ENCODE results near the gene SUGP1. TPM values are rescaled to one million over a fixed set of nuclear protein-coding genes. Genes with fewer than 3 reads are reported as not detected.

Gene SUGP1
- polyA plus RNA-seq, 1 of the 3 experiments (the other 2 are of a cell fraction) = 43.2 TPM

- TF ChIP-seq ZBTB33 (IDR thresholded peaks at IDR 0.05; ENCODE audit: borderline replicate concordance, low read depth) (no peak), FOSL2 (IDR thresholded peaks at IDR 0.05; ENCODE audit: borderline replicate concordance, low read depth) (no peak), PBX3 (IDR thresholded peaks at IDR 0.05) (no peak), FOXM1 (IDR thresholded peaks at IDR 0.05; ENCODE audit: low read depth) (no peak), USF1 (IDR thresholded peaks at IDR 0.05; ENCODE audit: borderline replicate concordance, low read depth) (no peak), RXRA (IDR thresholded peaks at IDR 0.05; ENCODE audit: borderline replicate concordance, low read depth) (no peak), MXI1 (IDR thresholded peaks at IDR 0.05; ENCODE audit: low read depth, low read length) (no peak), NRF1 (IDR thresholded peaks at IDR 0.05; ENCODE audit: low read depth, low read length) (no peak), ELF1 (IDR thresholded peaks at IDR 0.05) (no peak)
These were observed 61.5 kb downstream of the SUGP1 start (continued) for GRCh38 chr19:19258589-19259338.

GRCh38 chr19:19257836-19258588 lies 62.3 kb downstream of the SUGP1 start:
- POLR2A ChIA-PET = no interaction called here

More at GRCh38 chr19:19257836-19258588, 62.3 kb downstream of the SUGP1 start:
- WGBS (ENCODE audit: low lambda C conversion rate) = 89% methylated on average over 28 of the region's 72 CpGs
- CTCF ChIA-PET = no interaction called here
- Histone ChIP-seq H3K9ac (no peak overlapping the region), H4K20me1 (ENCODE audit: insufficient read depth) (no peaks in the 10 kb centered on the region), H3K4me3 (ENCODE audit: low read depth in 2 of 2, low read length in 1 of 2) (no peak overlapping the region), H3K4me2 (no peak overlapping the region), H3K79me2 (ENCODE audit: insufficient read depth) (no peaks in the 10 kb centered on the region), H3K36me3 (replicated peaks in 1 of 2; ENCODE audit: control insufficient read depth in 1 of 2, insufficient read depth in 2 of 2, low read length in 1 of 2) (no peaks in the 10 kb centered on the region), H2AFZ (ENCODE audit: low read depth) (no peak overlapping the region), H3K27ac (ENCODE audit: low read depth in 2 of 2, low read length in 1 of 2) (no peak overlapping the region), H3K9me2 (no peaks in the 10 kb centered on the region), H3K27me3 (ENCODE audit: insufficient read depth) (peaks cover 13% of the 10 kb centered on the region; the same call in 1 of the 2 replicates), H3F3A (replicated peaks; ENCODE audit: insufficient read depth) (no peaks in the 10 kb centered on the region), H3K9me3 (no peaks in the 10 kb centered on the region), H3K4me1 (ENCODE audit: control insufficient read depth in 1 of 2, insufficient read depth in 2 of 2, low read depth in 1 of 2, low read length in 1 of 2) (no peaks in the 10 kb centered on the region; a peak in 1 of 4 replicates)
- TF ChIP-seq ZBTB33 (IDR thresholded peaks at IDR 0.05; ENCODE audit: borderline replicate concordance, low read depth) (no peak), USF1 (IDR thresholded peaks at IDR 0.05; ENCODE audit: borderline replicate concordance, low read depth) (no peak), FOXM1 (IDR thresholded peaks at IDR 0.05; ENCODE audit: low read depth) (no peak), YY1 (IDR thresholded peaks at IDR 0.05; ENCODE audit: low read depth) (no peak), NFIC (IDR thresholded peaks at IDR 0.05; ENCODE audit: borderline replicate concordance) (no peak), MXI1 (IDR thresholded peaks at IDR 0.05; ENCODE audit: low read depth, low read length) (no peak), CHD2 (IDR thresholded peaks at IDR 0.05; ENCODE audit: low read length, partially characterized antibody) (no peak)
- DNase-seq = no peak
